Suprapubic skin (tissue), 4 donors: Measurements from ENCODE around the gene HSPA1A.

Source experiments
- EP300 ChIP-seq: sonication (generic); formaldehyde crosslinking; IDR thresholded peaks from one replicate; pipeline ENCODE4 v1.6.1; 2017; ENCODE audit warnings: antibody characterized with exemption
- POLR2A ChIP-seq, 2 donors: fragments of 450-650 bp; IDR thresholded peaks; one replicate each; pipeline ENCODE4 v1.6.1; 2017; ENCODE audit warnings: antibody characterized with exemption in 2 of 2, mild to moderate bottlenecking in 2 of 2, moderate library complexity in 2 of 2
- POLR2AphosphoS5 ChIP-seq, 3 donors: sonication (generic); formaldehyde crosslinking; IDR thresholded peaks; one replicate each; pipeline ENCODE4 v1.6.1; 2017; ENCODE audit warnings: antibody characterized with exemption in 3 of 3
- TF ChIP-seq, protein P1 (sequence below), 2 donors: fragments of 200-600 bp in 1 of 2; fragments of 450-650 bp in 1 of 2; sonication (generic) in 1 of 2; IDR thresholded peaks; one replicate each; pipeline ENCODE4 v1.5.1; 2016 to 2019; ENCODE audit warnings: antibody characterized with exemption in 2 of 2, mild to moderate bottlenecking in 1 of 2, moderate library complexity in 1 of 2

DNA sequence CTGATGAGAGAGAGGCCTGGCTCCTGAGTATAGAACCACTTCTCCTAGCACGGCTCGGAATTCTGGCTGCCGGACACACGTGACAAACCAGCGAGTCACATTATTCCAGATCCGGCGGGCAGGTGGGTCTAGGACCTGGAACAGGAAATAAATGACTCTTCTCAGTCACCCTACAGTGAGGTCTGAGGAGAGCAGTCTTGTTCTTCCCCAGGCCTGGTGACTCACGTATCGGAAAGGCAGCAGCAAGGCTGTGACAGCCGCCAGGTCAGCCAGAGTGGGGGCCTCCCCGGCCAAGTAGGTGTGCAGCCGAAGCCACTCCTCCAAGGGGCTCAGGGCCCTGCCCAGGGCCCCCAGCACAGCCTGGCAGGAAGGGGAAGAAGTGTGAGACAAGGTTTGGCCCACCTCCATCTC is 22.6 kb upstream of the HSPA1A start:
- no peak for TF ChIP-seq POLR2A (IDR thresholded peaks at IDR 0.05)
- TF ChIP-seq, protein P1, sequence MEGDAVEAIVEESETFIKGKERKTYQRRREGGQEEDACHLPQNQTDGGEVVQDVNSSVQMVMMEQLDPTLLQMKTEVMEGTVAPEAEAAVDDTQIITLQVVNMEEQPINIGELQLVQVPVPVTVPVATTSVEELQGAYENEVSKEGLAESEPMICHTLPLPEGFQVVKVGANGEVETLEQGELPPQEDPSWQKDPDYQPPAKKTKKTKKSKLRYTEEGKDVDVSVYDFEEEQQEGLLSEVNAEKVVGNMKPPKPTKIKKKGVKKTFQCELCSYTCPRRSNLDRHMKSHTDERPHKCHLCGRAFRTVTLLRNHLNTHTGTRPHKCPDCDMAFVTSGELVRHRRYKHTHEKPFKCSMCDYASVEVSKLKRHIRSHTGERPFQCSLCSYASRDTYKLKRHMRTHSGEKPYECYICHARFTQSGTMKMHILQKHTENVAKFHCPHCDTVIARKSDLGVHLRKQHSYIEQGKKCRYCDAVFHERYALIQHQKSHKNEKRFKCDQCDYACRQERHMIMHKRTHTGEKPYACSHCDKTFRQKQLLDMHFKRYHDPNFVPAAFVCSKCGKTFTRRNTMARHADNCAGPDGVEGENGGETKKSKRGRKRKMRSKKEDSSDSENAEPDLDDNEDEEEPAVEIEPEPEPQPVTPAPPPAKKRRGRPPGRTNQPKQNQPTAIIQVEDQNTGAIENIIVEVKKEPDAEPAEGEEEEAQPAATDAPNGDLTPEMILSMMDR (IDR thresholded peaks at IDR 0.05): no peak
- no peak for TF ChIP-seq EP300
- no peak for TF ChIP-seq POLR2AphosphoS5 (IDR thresholded peaks at IDR 0.05)
